K562 (cell line): ENCODE measurements around the gene SEC14L3. TPM values are rescaled to one million over a fixed set of nuclear protein-coding genes. Genes with fewer than 3 reads are reported as not detected.

Source experiments
- ARNT ChIP-seq, 2 experiments: fragments of 450-650 bp; IDR thresholded peaks; 2 replicates each; pipeline ENCODE4 v1.6.1; 2016; ENCODE audit warnings: mild to moderate bottlenecking in 1 of 2
- HOMEZ ChIP-seq: fragments of 250-450 bp; sonication (Bioruptor Pico); IDR thresholded peaks from 2 replicates; pipeline ENCODE4 v1.4.0; 2020; ENCODE audit warnings: mild to moderate bottlenecking, moderate library complexity
- MED1 ChIP-seq: sonication (generic); formaldehyde crosslinking; IDR thresholded peaks from 2 replicates; pipeline ENCODE4 v1.8.1; 2023; ENCODE audit warnings: missing genetic modification reagents, borderline replicate concordance
- NCOA6 ChIP-seq: fragments of 450-650 bp; IDR thresholded peaks from 2 replicates; pipeline ENCODE4 v1.6.1; 2017; ENCODE audit warnings: mild to moderate bottlenecking
- PHTF2 ChIP-seq: fragments of 250-450 bp; sonication (Bioruptor Pico); IDR thresholded peaks from 2 replicates; pipeline ENCODE4 v1.5.0; 2021; ENCODE audit warnings: mild to moderate bottlenecking
- THRA ChIP-seq: fragments of 450-650 bp; IDR thresholded peaks from 2 replicates; pipeline ENCODE4 v1.6.1; 2017; ENCODE audit warnings: mild to moderate bottlenecking, moderate library complexity
- ZNF311 ChIP-seq: fragments of 250-450 bp; sonication (Bioruptor Pico); IDR thresholded peaks from 2 replicates; pipeline ENCODE4 v1.4.0; 2020; ENCODE audit warnings: mild to moderate bottlenecking, moderate library complexity
- ZNF318 ChIP-seq, 2 experiments: fragments of 450-650 bp; IDR thresholded peaks; 2 replicates each; pipeline ENCODE4 v1.6.1; 2016; ENCODE audit warnings: mild to moderate bottlenecking in 2 of 2, borderline replicate concordance in 1 of 2, low read depth in 1 of 2, moderate library complexity in 1 of 2
- ZNF717 ChIP-seq: fragments of 250-450 bp; sonication (Bioruptor Pico); IDR thresholded peaks from 2 replicates; pipeline ENCODE4 v1.5.0; 2021
- ZNF75A ChIP-seq: fragments of 450-650 bp; formaldehyde crosslinking; IDR thresholded peaks from 2 replicates; pipeline ENCODE4 v1.4.0; 2020; ENCODE audit warnings: mild to moderate bottlenecking
- polyA plus RNA-seq, 8 experiments: library from polyadenylated mRNA; depleted of rRNA in 4 of 8; stranded (reverse) in 5 of 8; unstranded in 3 of 8; fragments of >200 nt; fragmentation: Nextera tagmentation in 2 of 8; fragmentation: Illumina TruSeq in 1 of 8; extraction: Ambion mirVana in 2 of 8; extraction: Trizol in 1 of 8; gene quantifications; 2 replicates each; pipeline versions ENCODE4 v1.2.1 to v1.2.3, GENCODE V29; 2011 to 2014; ENCODE audit warnings: inconsistent platforms in 1 of 8, missing spikeins in 1 of 8
- total RNA-seq, 7 experiments: library from RNA; depleted of rRNA in 6 of 7; stranded (reverse); fragments of >200 nt in 6 of 7; fragmentation: Illumina TruSeq in 2 of 7; extraction: Trizol in 2 of 7; gene quantifications; 2 replicates each; pipeline versions ENCODE4 v1.2.1 to v1.2.3, GENCODE V29; 2011 to 2021; ENCODE audit warnings: low replicate concordance in 1 of 7

Gene SEC14L3
- total and polyA plus RNA-seq, 9 of the 15 experiments (the other 6 are each of a cell fraction or from before 2014, with no cell fraction given): not detected

- no peak for TF ChIP-seq ZNF318 (IDR thresholded peaks at IDR 0.05; ENCODE audit: borderline replicate concordance in 1 of 2, low read depth in 1 of 2)
- TF ChIP-seq NCOA6: no peak
- TF ChIP-seq MED1 (CRISPR knock-in tag): no peak
- TF ChIP-seq HOMEZ: no peak
- no peak for TF ChIP-seq ZNF717
- no peak for TF ChIP-seq ZNF75A (CRISPR knock-in tag)
- no peak for TF ChIP-seq THRA
- no peak for TF ChIP-seq PHTF2 (CRISPR knock-in tag)
- TF ChIP-seq ARNT (IDR thresholded peaks at IDR 0.05): no peak
- no peak for TF ChIP-seq ZNF311
Measured at GRCh38 chr22:30514252-30514651, 42.4 kb upstream of the SEC14L3 start (continued).
